Activated T-cell treated with anti-CD3 and anti-CD28 coated beads for 4 hours (primary cell): Measurements from ENCODE around the gene ZBTB14.

ENCODE experiments used
- DNase-seq: peaks from one replicate; pipeline ENCODE4 v3.0.0-alpha.2; 2020

ZBTB14 gene

GRCh38 chr18:5288517-5288935, 7.0 kb downstream of the ZBTB14 start:
- no peak for DNase-seq

- DNase-seq = no peak
Measured at GRCh38 chr18:5287854-5288253, 7.7 kb downstream of the ZBTB14 start.

- no peak for DNase-seq
Measured at GRCh38 chr18:5286525-5286924, 9.0 kb downstream of the ZBTB14 start.

GRCh38 chr18:5285326-5285725, 10.2 kb downstream of the ZBTB14 start:
- DNase-seq = no peak

GRCh38 chr18:5284808-5285207, 10.7 kb downstream of the ZBTB14 start:
- DNase-seq = no peak

GRCh38 chr18:5282770-5283169, 12.8 kb downstream of the ZBTB14 start:
- no peak for DNase-seq

GRCh38 chr18:5276947-5277346, 18.6 kb downstream of the ZBTB14 start:
- no peak for DNase-seq

GRCh38 chr18:5275872-5276271, 19.7 kb downstream of the ZBTB14 start:
- DNase-seq = no peak

GRCh38 chr18:5268874-5269273, 26.7 kb downstream of the ZBTB14 start:
- DNase-seq = no peak

- DNase-seq = no peak
Measured at GRCh38 chr18:5266721-5267120, 28.8 kb downstream of the ZBTB14 start.

- DNase-seq = no peak
Measured at GRCh38 chr18:5253910-5254309, 41.6 kb downstream of the ZBTB14 start.

GRCh38 chr18:5251117-5251516, 44.4 kb downstream of the ZBTB14 start:
- no peak for DNase-seq

GRCh38 chr18:5250603-5251002, 44.9 kb downstream of the ZBTB14 start:
- no peak for DNase-seq

GRCh38 chr18:5244941-5245340, 50.6 kb downstream of the ZBTB14 start:
- no peak for DNase-seq

- no peak for DNase-seq
Measured at GRCh38 chr18:5239447-5239846, 56.1 kb downstream of the ZBTB14 start.
